Hepatocyte (in vitro differentiated cells): ENCODE data around the gene BBS1. TPM values are rescaled to one million over a fixed set of nuclear protein-coding genes. Genes with fewer than 3 reads are reported as not detected.
"Not testable (repeated sequence)": the region's sequence is repeated elsewhere in the genome, so short reads cannot be mapped to it uniquely, and the experiment has no call there.

Source experiments
- DNase-seq: peaks from one replicate; pipeline ENCODE4 v3.0.0-alpha.2; 2016; ENCODE audit warnings: low spot score
- H2AFZ ChIP-seq: fragments of 200-600 bp; sonication (generic); 2 replicates; pipeline ENCODE4 v1.6.0; 2016; ENCODE audit warnings: antibody characterized with exemption, mild to moderate bottlenecking
- H3K27ac ChIP-seq: fragments of 200-600 bp; sonication (generic); 2 replicates; pipeline ENCODE4 v1.5.1; 2016; ENCODE audit warnings: mild to moderate bottlenecking
- H3K27me3 ChIP-seq: fragments of 200-600 bp; sonication (generic); 2 replicates; pipeline ENCODE4 v1.6.1; 2016
- H3K36me3 ChIP-seq: fragments of 200-600 bp; sonication (generic); replicated peaks from 2 replicates; pipeline ENCODE4 v1.5.1; 2016; ENCODE audit warnings: low read depth; ENCODE audit not compliant: insufficient read depth
- H3K4me1 ChIP-seq: fragments of 200-600 bp; sonication (generic); 2 replicates; pipeline ENCODE4 v1.5.1; 2016; ENCODE audit warnings: mild to moderate bottlenecking, moderate library complexity; ENCODE audit not compliant: insufficient read depth
- H3K4me2 ChIP-seq: fragments of 200-600 bp; sonication (generic); 2 replicates; pipeline ENCODE4 v1.6.0; 2016
- H3K4me3 ChIP-seq: fragments of 200-600 bp; sonication (generic); 2 replicates; pipeline ENCODE4 v1.5.1; 2016; ENCODE audit warnings: mild to moderate bottlenecking
- H3K79me2 ChIP-seq: fragments of 200-600 bp; sonication (generic); 2 replicates; pipeline ENCODE4 v1.6.0; 2017; ENCODE audit warnings: mild to moderate bottlenecking
- H3K9me2 ChIP-seq: fragments of 200-600 bp; sonication (generic); replicated peaks from 2 replicates; pipeline ENCODE4 v1.6.0; 2017; ENCODE audit warnings: mild to moderate bottlenecking; ENCODE audit not compliant: insufficient read depth
- H3K9me3 ChIP-seq: fragments of 200-600 bp; sonication (generic); 2 replicates; pipeline ENCODE4 v1.5.1; 2016; ENCODE audit warnings: low read depth, mild to moderate bottlenecking
- H4K20me1 ChIP-seq: fragments of 200-600 bp; sonication (generic); 2 replicates; pipeline ENCODE4 v1.6.0; 2016; ENCODE audit warnings: mild to moderate bottlenecking; ENCODE audit not compliant: insufficient read depth, poor library complexity, severe bottlenecking
- CTCF ChIP-seq: fragments of 200-600 bp; sonication (generic); IDR thresholded peaks from 2 replicates; pipeline ENCODE4 v1.5.1; 2016; ENCODE audit warnings: antibody characterized with exemption, mild to moderate bottlenecking; ENCODE audit not compliant: poor library complexity
- EZH2 ChIP-seq: fragments of 200-600 bp; sonication (generic); IDR thresholded peaks from 2 replicates; pipeline ENCODE4 v1.6.1; 2016; ENCODE audit warnings: antibody characterized with exemption, mild to moderate bottlenecking, borderline replicate concordance
- EZH2phosphoT487 ChIP-seq: fragments of 200-600 bp; sonication (generic); IDR thresholded peaks from one replicate; pipeline ENCODE4 v1.6.1; 2018; ENCODE audit warnings: antibody characterized with exemption, mild to moderate bottlenecking, low read depth, moderate library complexity; ENCODE audit not compliant: unreplicated experiment, severe bottlenecking
- WGBS: methylation state at CpG from one replicate; pipeline ENCODE4 v1.1.6; 2016; ENCODE audit warnings: low lambda C conversion rate; ENCODE audit errors: missing lambda C conversion rate; 5-methylcytosine and 5-hydroxymethylcytosine counted together
- polyA plus RNA-seq: library from polyadenylated mRNA; unstranded; fragments of >200 nt; fragmentation: Nextera tagmentation; extraction: Ambion mirVana; gene quantifications from 2 replicates; pipeline ENCODE4 v1.2.1, GENCODE V29; 2016
- total RNA-seq: library from RNA; depleted of rRNA; stranded (reverse); fragments of >200 nt; gene quantifications from 2 replicates; pipeline ENCODE4 v1.2.3, GENCODE V29; 2014

The BBS1 gene
- total and polyA plus RNA-seq, 2 experiments from 2014 or later, result 25.1 to 27.7 TPM

GRCh38 chr11:66541892-66542291 lies 31.5 kb downstream of the BBS1 start:
- no peak for DNase-seq
- 95% methylated on average over 4 of the region's 4 CpGs for WGBS
- Histone ChIP-seq H4K20me1 (no peaks in the 10 kb centered on the region), H3K27ac (no peak overlapping the region), H3K4me3 (no peak overlapping the region), H3K36me3 (no peaks in the 10 kb centered on the region), H3K79me2 (peaks cover 3% of the 10 kb centered on the region), H3K27me3 (no peaks in the 10 kb centered on the region), H3K9me3 (no peaks in the 10 kb centered on the region), H3K4me1 (peaks cover 10% of the 10 kb centered on the region), H2AFZ (no peak overlapping the region), H3K9me2 (no peaks in the 10 kb centered on the region), H3K4me2 (no peak overlapping the region)
- no peak for TF ChIP-seq EZH2phosphoT487
- no peak for TF ChIP-seq CTCF
- no peak for TF ChIP-seq EZH2

- Histone ChIP-seq H3K27me3 (no peaks in the 10 kb centered on the region), H3K4me3 (no peak overlapping the region), H3K4me2 (no peak overlapping the region), H3K4me1 (peaks cover 15% of the 10 kb centered on the region), H3K79me2 (peaks cover 3% of the 10 kb centered on the region), H2AFZ (no peak overlapping the region), H4K20me1 (no peaks in the 10 kb centered on the region), H3K9me2 (no peaks in the 10 kb centered on the region), H3K36me3 (no peaks in the 10 kb centered on the region), H3K9me3 (no peaks in the 10 kb centered on the region), H3K27ac (no peak overlapping the region)
- TF ChIP-seq EZH2phosphoT487 (no peak), EZH2 (no peak), CTCF (no peak)
- WGBS, result 95% methylated on average over 10 of the region's 10 CpGs
- no peak for DNase-seq
Measured at GRCh38 chr11:66542362-66542761, 31.9 kb downstream of the BBS1 start.

- H3K4me1 ChIP-seq, result peaks cover 17% of the 10 kb centered on the region
- peaks cover 3% of the 10 kb centered on the region for H3K79me2 ChIP-seq
- peak; percentile 70 for DNase-seq
- 69% methylated on average over 26 of the region's 26 CpGs for WGBS
- no peaks in the 10 kb centered on the region for H3K9me3 ChIP-seq
- no peaks in the 10 kb centered on the region for H3K9me2 ChIP-seq
- H4K20me1 ChIP-seq, result no peaks in the 10 kb centered on the region
- TF ChIP-seq CTCF (peak; percentile 49), EZH2 (no peak)
- H3K4me3 ChIP-seq, result no peak overlapping the region
- H2AFZ ChIP-seq, result no peak overlapping the region
- H3K27me3 ChIP-seq, result no peaks in the 10 kb centered on the region
- no peak overlapping the region for H3K27ac ChIP-seq
- peak overlapping the region; percentile 42 for H3K4me2 ChIP-seq
- H3K36me3 ChIP-seq, result no peaks in the 10 kb centered on the region
Measured at GRCh38 chr11:66543263-66544107, 33.0 kb downstream of the BBS1 start.

- H3K27me3 ChIP-seq, H4K20me1 ChIP-seq, H3K9me2 ChIP-seq, DNase-seq, H3K27ac ChIP-seq, H3K9me3 ChIP-seq, H3K36me3 ChIP-seq, H3K79me2 ChIP-seq, H2AFZ ChIP-seq: not testable (repeated sequence)
- Histone ChIP-seq H3K4me2 (peak overlapping the region; percentile 90), H3K4me1 (peaks cover 17% of the 10 kb centered on the region), H3K4me3 (peak overlapping the region; percentile 83)
- 82% methylated on average over 14 of the region's 14 CpGs for WGBS
Measured at GRCh38 chr11:66544952-66545351, 34.5 kb downstream of the BBS1 start.
